PC-9 (cell line): ENCODE data around the gene MRPL45.
"Not testable (repeated sequence)": the region's sequence is repeated elsewhere in the genome, so short reads cannot be mapped to it uniquely, and the experiment has no call there.

Source experiments
- CTCF ChIP-seq: fragments of 200-600 bp; sonication (generic); conservative IDR thresholded peaks from 2 replicates; pipeline ENCODE4 v1.6.1; 2017; ENCODE audit warnings: mixed run types, antibody characterized with exemption, mild to moderate bottlenecking, moderate library complexity
- EZH2 ChIP-seq: fragments of 200-600 bp; sonication (generic); IDR thresholded peaks from 2 replicates; pipeline ENCODE4 v1.8.0; 2017; ENCODE audit warnings: antibody characterized with exemption, low read depth

GRCh38 chr17:38254357-38254756 lies 42.6 kb upstream of the MRPL45 start:
- not testable (repeated sequence) for TF ChIP-seq CTCF, EZH2
